Medulla oblongata (tissue), 1 donor: ENCODE data around the gene ADGRL2.
"Not testable (repeated sequence)": the region's sequence is repeated elsewhere in the genome, so short reads cannot be mapped to it uniquely, and the experiment has no call there.

ENCODE experiments used
- DNase-seq: peaks from one replicate; pipeline ENCODE4 v3.0.0-alpha.2; 2015; ENCODE audit errors: extremely low spot score

ADGRL2 gene

GRCh38 chr1:81847063-81847462 lies 46.3 kb downstream of the ADGRL2 start:
- no peak for DNase-seq

- DNase-seq = no peak
Measured at GRCh38 chr1:81848880-81849682, 48.3 kb downstream of the ADGRL2 start.

DNA sequence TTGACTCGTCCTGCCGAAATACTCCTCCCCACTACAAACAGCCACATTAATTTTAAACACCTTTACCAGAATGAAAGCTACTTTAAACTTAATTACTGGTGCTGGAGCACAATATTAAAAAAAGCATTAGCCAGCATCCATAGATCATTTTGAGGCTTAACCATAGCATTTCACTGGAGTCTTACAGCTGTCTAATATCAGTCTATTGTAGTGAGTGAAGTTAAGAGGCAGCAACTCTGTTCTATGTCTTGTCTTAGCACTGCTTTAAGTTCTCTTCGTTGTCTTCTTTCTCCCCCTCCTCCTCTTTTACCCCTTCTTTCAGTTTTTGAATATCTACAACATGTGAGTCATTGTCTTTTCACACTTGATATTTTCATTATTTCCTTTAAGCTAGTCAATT lies 49.3 kb downstream of the ADGRL2 start:
- no peak for DNase-seq

DNA sequence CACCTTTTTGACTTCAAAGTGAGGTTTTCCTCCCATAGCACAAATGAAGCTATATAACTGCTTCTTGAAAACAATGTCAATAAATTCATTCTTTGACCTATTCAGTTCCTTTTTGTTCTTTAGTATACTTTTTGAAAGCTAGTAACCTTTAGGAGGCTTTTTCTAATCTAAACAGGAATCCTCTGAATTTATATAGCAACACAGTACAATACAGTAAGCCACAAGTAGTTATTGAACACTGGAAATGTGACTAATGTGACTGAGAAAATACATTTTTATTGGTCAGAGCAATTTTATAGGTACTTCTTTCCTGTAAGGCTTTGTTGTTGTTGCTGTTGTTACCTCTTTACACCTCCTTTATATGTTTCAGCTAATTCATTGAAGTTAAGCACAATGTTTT lies 49.8 kb downstream of the ADGRL2 start:
- DNase-seq = no peak

GRCh38 chr1:81851217-81851616 lies 50.5 kb downstream of the ADGRL2 start:
- DNase-seq = no peak

- no peak for DNase-seq
Measured at GRCh38 chr1:81852961-81853360, 52.2 kb downstream of the ADGRL2 start.

GRCh38 chr1:81867235-81867634 lies 66.5 kb downstream of the ADGRL2 start:
- no peak for DNase-seq

- DNase-seq = no peak
Measured at GRCh38 chr1:81869307-81869706, 68.6 kb downstream of the ADGRL2 start.

GRCh38 chr1:81871091-81871490 lies 70.4 kb downstream of the ADGRL2 start:
- DNase-seq = not testable (repeated sequence)

- no peak for DNase-seq
Measured at GRCh38 chr1:81873946-81874345, 73.2 kb downstream of the ADGRL2 start.

GRCh38 chr1:81874461-81874860 lies 73.7 kb downstream of the ADGRL2 start:
- DNase-seq = no peak

DNA sequence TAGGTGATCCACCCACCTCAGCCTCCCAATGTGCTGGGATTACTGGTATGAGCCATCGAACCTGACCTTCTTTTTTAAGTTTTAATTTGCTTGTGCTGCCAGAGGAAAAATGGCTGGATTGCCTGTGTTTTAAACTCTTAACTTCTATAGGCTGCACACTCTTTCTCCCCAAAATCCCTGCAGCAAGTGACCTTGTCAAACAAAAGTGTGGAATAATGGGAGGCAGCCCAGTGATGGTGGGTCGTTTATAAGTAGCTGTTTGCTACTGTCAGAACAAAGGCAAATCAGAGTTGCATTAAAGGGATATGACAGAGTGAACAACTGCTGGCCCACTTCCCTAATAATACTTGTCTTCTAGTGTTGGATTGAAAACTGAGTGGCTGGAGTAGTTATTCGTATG lies 74.2 kb downstream of the ADGRL2 start:
- no peak for DNase-seq

- no peak for DNase-seq
Measured at GRCh38 chr1:81876901-81877733, 76.4 kb downstream of the ADGRL2 start.

- DNase-seq = no peak
Measured at GRCh38 chr1:81877940-81878339, 77.2 kb downstream of the ADGRL2 start.

GRCh38 chr1:81878538-81878937 lies 77.8 kb downstream of the ADGRL2 start:
- DNase-seq = no peak

DNA sequence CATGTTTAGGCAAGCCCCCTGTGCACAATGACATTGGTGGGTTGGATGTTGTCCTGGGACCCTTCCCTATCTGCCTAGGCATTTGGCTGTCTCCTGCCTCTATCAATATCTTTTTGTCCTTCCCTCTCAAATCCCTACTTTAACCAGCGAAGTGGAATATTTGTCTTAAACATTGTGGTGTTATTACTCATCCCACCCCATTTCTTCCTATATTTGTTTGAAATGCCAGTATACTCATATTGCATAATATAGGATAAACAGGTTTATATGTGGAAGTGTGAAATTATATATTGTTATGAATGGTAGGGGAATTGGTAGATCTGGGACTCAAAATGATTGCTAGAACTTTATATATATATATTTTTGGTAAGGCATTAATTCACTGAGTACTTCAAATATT lies 80.0 kb downstream of the ADGRL2 start:
- no peak for DNase-seq

- no peak for DNase-seq
Measured at GRCh38 chr1:81885291-81885690, 84.6 kb downstream of the ADGRL2 start.

DNA sequence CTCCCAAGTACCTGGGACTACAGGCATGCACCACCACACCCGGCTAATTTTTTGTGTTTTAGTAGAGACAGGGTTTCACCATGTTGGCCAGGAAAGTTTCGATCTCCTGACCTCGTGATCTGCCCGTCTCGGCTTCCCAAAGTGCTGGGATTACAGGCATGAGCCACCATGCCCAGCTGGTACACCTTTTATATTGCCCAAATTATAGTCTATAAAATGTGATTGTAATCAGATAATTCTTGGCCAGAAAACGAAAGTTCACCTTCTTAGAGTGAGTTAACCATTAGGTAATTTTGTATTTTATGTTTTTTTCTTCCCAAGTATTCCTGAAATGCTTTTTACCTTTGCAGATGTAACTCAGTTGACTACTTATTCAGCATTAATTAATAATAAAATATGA lies 85.6 kb downstream of the ADGRL2 start:
- not testable (repeated sequence) for DNase-seq

DNA sequence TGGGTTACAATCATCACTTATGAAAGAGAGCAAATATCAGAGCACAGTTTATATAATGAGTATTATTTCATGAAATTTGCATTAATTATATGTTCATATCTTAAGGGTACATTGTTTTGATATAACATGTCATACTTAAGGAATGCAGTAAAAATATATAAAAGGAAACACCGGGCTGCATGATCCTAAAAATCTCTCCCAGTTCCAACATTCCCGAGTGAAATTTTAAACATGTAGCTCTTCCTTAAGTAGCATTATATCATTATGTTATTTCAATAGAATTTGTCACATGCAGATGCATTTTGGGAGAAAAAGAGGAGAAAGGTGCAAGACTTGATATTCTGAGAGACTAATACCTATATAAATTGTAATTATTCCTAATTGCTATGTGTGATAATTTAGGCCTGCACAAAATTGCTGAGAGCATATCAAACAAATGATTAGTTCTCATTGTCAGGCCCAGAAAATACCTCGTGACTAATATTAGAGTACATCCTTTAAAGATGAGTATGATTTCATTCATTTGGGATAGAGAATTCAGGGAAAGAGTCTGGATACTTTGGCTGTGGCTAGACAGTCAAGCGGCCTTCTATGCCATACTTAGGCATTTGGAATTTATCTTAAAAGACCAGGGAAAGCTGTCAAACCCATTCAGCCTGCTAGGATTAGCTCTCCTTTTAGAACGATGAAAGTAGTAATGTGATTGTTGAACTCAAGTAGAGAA lies 86.8 kb downstream of the ADGRL2 start:
- DNase-seq = no peak

DNA sequence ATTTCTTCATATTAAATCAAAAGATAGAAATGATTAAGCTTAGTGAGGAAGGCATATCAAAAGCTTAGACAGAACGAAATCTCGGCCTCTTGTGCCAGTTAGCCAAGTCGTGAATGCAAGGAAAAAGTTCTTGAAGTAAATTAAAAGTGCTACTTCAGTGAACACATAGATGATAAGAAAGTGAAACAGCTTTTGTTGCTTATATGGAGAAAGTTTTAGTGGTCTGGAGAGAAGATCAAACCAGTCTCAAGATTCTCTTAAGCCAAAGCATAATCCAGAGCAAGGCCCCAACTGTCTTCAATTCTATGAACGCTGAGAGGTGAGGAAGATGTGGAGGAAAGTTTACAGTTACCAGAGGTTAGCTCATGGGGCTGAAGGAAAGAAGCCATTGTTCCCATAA lies 88.4 kb downstream of the ADGRL2 start:
- DNase-seq = no peak

DNA sequence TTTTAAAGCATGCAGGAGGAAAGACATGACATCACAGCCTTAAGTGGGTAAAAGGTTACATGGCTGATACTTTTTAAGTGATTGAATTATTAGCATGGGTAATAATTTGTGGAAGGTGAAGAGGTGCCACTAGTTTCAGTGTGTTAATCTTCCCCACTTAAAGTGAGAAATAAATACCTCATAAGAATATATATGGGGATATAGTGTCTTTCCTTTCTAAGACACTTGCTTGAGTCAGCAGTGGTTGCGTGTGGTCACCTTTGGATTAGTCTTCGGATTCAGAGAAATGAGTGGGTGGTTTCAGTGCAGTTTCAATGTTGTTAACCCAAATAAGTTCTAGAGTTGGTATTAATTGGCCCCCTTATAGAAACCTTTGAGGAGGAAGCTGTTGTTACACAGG lies 94.1 kb downstream of the ADGRL2 start:
- DNase-seq = no peak

GRCh38 chr1:81899214-81899821 lies 98.6 kb downstream of the ADGRL2 start:
- DNase-seq = no peak
